SH-SY5Y (cell line): ENCODE measurements around the gene TRDN.

ENCODE experiments used
- GATA2 ChIP-seq: IDR thresholded peaks from 2 replicates; pipeline ENCODE4 v1.6.1; 2011; ENCODE audit warnings: mild to moderate bottlenecking, low read depth, low read length
- GATA3 ChIP-seq: IDR thresholded peaks from 2 replicates; pipeline ENCODE4 v1.6.1; 2011; ENCODE audit warnings: low read depth, mild to moderate bottlenecking, low read length, moderate library complexity

- TF ChIP-seq GATA3 (no peak), GATA2 (no peak)
These were observed 188.4 kb downstream of the TRDN start for GRCh38 chr6:123448306-123448884.
